Mammary epithelial cell (primary cell): Measurements from ENCODE around the gene ODAM.
"Not testable (repeated sequence)": the region's sequence is repeated elsewhere in the genome, so short reads cannot be mapped to it uniquely, and the experiment has no call there.

Experiments used
- EZH2 ChIP-seq: IDR thresholded peaks from 2 replicates; pipeline ENCODE4 v1.6.1; 2012; ENCODE audit warnings: low read length, inconsistent platforms, borderline replicate concordance
- TF ChIP-seq, protein P1 (sequence below), 2 donors: IDR thresholded peaks in 1 of 2; conservative IDR thresholded peaks in 1 of 2; 2 replicates each; pipeline ENCODE4 v1.5.1; 2011 to 2012; ENCODE audit warnings: inconsistent platforms in 2 of 2, low read length in 2 of 2, mild to moderate bottlenecking in 2 of 2, control low read depth in 1 of 2, low read depth in 1 of 2; ENCODE audit not compliant: insufficient read depth in 1 of 2; ENCODE audit errors: extremely low read depth in 1 of 2

DNA sequence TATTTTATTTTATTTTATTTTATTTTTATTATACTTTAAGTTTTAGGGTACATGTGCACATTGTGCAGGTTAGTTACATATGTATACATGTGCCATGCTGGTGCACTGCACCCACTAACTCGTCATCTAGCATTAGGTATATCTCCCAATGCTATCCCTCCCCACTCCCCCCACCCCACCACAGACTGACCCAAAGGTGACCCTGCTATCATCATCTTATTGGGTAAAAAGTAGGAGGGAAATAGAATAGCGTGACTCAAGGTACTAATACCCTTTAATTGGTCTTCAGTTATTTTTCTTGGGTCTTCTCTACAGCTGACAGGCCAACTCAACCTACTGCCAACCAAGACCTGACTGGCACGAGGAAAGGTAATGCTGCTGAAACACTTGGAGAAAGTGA lies 46.8 kb downstream of the ODAM start, which contains the start of gene CSN3:
- TF ChIP-seq, protein P1, sequence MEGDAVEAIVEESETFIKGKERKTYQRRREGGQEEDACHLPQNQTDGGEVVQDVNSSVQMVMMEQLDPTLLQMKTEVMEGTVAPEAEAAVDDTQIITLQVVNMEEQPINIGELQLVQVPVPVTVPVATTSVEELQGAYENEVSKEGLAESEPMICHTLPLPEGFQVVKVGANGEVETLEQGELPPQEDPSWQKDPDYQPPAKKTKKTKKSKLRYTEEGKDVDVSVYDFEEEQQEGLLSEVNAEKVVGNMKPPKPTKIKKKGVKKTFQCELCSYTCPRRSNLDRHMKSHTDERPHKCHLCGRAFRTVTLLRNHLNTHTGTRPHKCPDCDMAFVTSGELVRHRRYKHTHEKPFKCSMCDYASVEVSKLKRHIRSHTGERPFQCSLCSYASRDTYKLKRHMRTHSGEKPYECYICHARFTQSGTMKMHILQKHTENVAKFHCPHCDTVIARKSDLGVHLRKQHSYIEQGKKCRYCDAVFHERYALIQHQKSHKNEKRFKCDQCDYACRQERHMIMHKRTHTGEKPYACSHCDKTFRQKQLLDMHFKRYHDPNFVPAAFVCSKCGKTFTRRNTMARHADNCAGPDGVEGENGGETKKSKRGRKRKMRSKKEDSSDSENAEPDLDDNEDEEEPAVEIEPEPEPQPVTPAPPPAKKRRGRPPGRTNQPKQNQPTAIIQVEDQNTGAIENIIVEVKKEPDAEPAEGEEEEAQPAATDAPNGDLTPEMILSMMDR (conservative IDR thresholded peaks at IDR 0.05 in 1 of 2, IDR thresholded peaks at IDR 0.05 in 1 of 2; ENCODE audit: extremely low read depth in 1 of 2, insufficient read depth in 1 of 2, low read depth in 1 of 2, low read length in 2 of 2) = not testable (repeated sequence)
- TF ChIP-seq EZH2 = not testable (repeated sequence)
